Vagina (tissue), 2 donors: ENCODE results near the gene FBXO7.

Experiments
- CTCF ChIP-seq, 3 experiments: fragments of 450-650 bp in 2 of 3; fragments of 200-600 bp in 1 of 3; sonication (generic) in 1 of 3; IDR thresholded peaks; one replicate each; pipeline ENCODE4 v1.5.1; 2017 to 2019; ENCODE audit warnings: antibody characterized with exemption in 3 of 3, mild to moderate bottlenecking in 2 of 3, moderate library complexity in 2 of 3
- POLR2AphosphoS5 ChIP-seq, 2 donors: sonication (generic); formaldehyde crosslinking; IDR thresholded peaks; one replicate each; pipeline ENCODE4 v1.9.0; 2017; ENCODE audit warnings: antibody characterized with exemption in 2 of 2, mild to moderate bottlenecking in 2 of 2, low read depth in 1 of 2; ENCODE audit not compliant: insufficient read depth in 1 of 2

GRCh38 chr22:32501836-32502752, 27.5 kb downstream of the FBXO7 start:
- TF ChIP-seq CTCF (IDR thresholded peaks at IDR 0.05) (no peak), POLR2AphosphoS5 (IDR thresholded peaks at IDR 0.05; ENCODE audit: insufficient read depth in 1 of 2, low read depth in 1 of 2) (no peak)
